HG02610 (cell line): ENCODE results near the gene RELN.
"Not testable (repeated sequence)": the region's sequence is repeated elsewhere in the genome, so short reads cannot be mapped to it uniquely, and the experiment has no call there.

ENCODE experiments used
- ATAC-seq: cut with Tn5 transposase; IDR thresholded peaks from one replicate; pipeline ENCODE4 v1.9.1; 2021; ENCODE audit warnings: mild to moderate bottlenecking, moderate library complexity; ENCODE audit not compliant: unreplicated experiment

The RELN gene

GRCh38 chr7:103947026-103947655 lies 42.3 kb downstream of the RELN start:
- ATAC-seq, result no peak

DNA sequence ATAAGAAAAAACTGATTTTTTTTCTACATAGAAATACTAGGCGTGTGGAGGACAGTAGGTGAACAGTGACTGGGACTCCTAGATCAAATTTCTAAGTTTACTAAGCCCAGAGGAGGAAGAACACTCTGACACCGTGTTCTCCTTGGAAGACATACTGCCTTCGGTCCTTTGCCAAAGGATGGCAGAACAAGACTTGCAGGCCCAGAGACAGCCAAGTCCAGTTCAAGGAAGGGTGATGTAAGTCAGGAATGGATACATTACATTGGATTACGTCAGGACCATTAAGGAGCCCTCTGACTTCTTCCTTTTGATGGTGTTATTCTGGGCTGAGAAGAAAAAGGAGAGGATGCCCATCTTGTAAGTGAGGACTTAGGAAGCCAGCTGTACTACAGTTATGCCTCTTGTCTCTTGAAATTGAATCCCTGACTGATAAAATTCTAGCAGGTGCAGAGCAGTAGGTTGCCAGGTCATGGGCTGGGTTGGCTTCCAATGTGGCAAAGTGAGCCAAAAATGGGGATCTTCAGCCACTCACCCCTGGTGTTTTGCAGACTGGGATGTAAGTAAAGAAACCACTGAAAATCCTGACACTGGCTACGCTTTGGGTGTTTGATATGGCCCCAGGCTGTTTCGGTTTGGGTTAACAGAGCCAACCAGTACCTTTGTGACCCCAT lies 45.1 kb downstream of the RELN start:
- ATAC-seq, result no peak

GRCh38 chr7:103941976-103942375 lies 47.5 kb downstream of the RELN start:
- ATAC-seq, result no peak

- no peak for ATAC-seq
Measured at GRCh38 chr7:103940382-103941268, 48.8 kb downstream of the RELN start.

- no peak for ATAC-seq
Measured at GRCh38 chr7:103937680-103938079, 51.8 kb downstream of the RELN start.

- no peak for ATAC-seq
Measured at GRCh38 chr7:103936558-103936957, 52.9 kb downstream of the RELN start.

DNA sequence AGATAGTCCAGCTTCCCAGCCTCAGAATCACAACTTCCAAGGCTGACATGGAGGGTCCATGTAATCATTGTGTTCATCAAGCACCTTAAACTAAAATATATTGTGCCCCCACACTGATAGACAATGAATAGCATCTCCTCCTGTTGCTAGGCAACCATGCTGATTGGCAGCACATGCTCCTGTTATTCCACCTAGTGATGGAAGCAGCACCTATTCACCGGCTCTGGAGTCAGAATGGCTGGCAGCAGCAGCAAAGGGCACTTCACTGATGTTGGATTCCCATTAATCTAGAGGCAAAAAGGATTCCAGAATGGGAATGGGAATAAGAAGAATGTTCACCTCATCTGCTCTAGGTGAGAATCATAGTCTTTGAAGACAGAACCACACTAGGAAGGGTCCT lies 55.0 kb downstream of the RELN start:
- no peak for ATAC-seq

- ATAC-seq, result no peak
Measured at GRCh38 chr7:103932389-103932788, 57.1 kb downstream of the RELN start.

DNA sequence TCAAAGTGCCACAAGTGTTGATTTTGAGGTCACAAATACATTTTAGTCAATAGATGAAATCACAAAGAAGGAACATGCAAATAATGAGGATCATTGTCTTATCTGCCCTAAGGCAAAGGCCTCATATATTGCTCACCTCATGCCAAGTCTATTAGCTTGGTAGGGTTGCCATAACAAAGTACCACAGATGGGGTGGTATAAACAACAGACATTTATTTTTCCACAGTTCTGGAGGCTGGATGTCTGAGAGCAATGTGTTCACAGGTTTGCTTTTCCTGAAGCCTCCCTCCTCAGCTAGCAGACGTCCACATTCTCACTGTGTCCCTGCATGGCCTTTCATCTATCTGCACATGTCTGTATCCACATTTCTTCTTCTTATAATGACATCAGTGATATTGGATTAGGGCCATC lies 59.6 kb downstream of the RELN start:
- no peak for ATAC-seq

DNA sequence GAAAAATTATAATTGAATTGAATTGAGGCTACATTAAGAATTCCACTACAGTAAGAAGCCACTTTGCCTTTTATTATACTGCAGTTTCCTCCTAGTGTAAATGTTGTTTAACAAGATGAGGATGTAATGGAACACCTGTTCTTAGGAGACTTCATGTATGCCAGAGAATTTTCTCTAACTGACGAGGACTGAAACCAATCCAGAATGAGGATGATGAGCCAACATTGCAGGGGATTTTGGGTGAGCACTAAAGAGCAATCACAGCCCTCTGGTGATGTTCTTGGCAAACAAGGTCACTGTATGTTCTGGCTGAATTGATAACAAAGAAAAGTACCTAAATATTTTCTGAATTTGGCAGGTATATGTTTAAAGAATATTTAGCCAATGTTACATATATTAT lies 60.9 kb downstream of the RELN start:
- no peak for ATAC-seq

- no peak for ATAC-seq
Measured at GRCh38 chr7:103924184-103924583, 65.3 kb downstream of the RELN start.

DNA sequence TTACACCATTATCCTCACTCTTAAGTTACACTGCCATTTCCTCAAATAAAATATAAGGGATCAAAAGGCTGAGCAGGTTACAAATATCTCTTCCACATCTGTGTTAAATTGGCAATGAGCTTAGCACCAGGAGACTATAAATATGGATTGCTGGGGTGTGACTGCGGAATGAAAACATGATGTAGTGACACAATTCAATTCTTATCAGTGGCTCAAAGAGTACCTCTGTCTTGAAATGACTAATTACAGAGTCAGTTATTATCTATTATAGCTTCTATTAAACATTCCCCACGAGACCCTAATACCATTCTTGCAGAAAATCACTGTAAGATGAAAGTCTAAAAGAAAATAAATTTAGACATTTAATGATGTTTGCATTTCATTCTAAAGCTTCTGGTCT lies 67.1 kb downstream of the RELN start:
- ATAC-seq, result no peak

DNA sequence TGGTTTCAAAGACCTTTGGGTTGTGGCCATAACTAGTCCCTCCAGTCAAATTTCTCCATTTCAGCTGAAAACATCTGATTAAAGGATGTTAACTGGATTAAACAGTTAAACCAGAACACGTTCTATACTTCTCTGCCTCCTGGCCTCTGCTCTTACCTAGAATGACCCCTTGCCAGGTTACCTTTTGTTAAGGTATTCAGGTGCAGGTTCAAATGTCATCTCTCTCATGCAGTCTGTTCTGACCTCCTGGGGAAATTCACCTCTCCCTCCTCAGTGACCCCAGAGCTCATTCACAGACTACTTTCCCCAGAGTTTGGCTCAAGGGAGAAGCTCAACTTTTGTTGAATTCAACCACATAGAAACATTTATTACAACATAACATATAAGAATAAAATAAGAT lies 67.8 kb downstream of the RELN start:
- no peak for ATAC-seq

DNA sequence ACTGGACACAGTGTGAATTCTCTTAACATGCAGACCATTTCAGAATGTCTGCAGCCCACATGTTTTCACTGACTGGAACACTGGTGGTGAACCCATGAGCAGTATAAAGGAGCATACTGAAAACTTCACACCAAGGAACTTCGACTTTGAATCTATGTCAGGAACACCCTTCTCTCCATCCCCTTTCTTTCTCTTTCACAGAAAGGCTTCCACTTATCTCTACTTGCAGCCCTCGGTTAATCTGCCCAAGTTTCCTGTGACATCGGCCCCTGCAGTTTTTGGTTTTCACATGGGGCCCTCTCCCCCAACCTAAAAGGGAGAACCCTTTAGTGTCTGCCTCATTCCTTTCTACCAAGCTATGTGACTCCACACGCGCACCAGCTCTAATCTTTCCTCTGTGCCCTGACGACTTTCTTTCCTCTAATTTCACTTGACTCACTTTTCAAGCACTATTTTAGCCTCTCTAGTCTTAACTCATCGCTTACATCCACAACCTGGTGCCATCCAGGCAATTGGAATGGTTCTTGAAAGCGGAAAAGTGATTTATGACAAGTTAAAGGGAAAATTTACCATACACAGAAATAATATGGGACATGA lies 70.1 kb downstream of the RELN start:
- ATAC-seq, result no peak

- no peak for ATAC-seq
Measured at GRCh38 chr7:103918631-103919271, 70.7 kb downstream of the RELN start.

GRCh38 chr7:103915680-103916357 lies 73.6 kb downstream of the RELN start:
- ATAC-seq, result no peak

DNA sequence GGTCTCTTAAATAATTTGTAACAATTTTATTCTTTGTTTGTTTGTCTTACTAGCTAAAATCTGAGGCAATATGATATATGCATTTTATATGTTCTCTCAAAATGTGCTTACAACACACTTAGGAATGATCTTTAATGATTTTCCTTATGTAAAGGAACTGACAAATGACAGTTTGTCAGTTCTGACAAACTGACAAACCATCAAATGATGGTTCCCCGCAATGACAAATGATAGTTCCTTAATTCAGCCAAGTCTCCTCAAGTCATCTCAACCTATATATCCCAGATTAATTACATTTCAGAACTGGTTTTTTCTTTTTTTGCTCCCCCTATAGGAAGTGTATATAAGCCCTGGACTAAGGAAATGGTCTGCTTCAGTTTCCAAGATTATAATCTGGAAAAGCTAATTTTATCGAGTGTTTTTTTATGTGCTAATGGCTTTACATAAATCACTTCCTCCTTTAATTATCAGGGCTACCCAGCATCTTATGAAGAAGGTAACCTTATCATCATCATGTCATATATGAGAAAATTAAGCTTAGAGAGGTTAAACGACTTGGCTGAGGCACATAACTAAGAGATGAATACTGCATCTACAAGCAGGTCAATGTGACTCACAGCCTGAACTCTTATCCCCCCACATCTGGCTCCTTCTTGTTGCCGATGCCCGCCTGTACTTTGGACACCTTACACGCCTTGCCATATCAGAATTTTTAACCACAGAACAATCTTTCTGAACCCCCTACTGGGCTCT lies 75.1 kb downstream of the RELN start:
- ATAC-seq, result no peak

GRCh38 chr7:103912891-103913605 lies 76.4 kb downstream of the RELN start:
- ATAC-seq, result no peak

GRCh38 chr7:103911015-103911414 lies 78.4 kb downstream of the RELN start:
- not testable (repeated sequence) for ATAC-seq
